Naive B cell (primary cell): ENCODE measurements around the gene PDCD1LG2. TPM values are rescaled to one million over a fixed set of nuclear protein-coding genes. Genes with fewer than 3 reads are reported as not detected.

Source experiments
- ATAC-seq, 2 donors: fragments of 150-1000 bp; cut with Tn5 transposase; 2 replicates each; pipeline ENCODE4 v1.10.0; 2021; ENCODE audit warnings: low read depth in 2 of 2, mild to moderate bottlenecking in 2 of 2, moderate library complexity in 2 of 2
- DNase-seq: peaks from one replicate; pipeline ENCODE4 v3.0.0; 2022
- H3K27ac Mint-ChIP-seq, 6 donors: one replicate each; pipeline ENCODE4 v1.8.0; 2020 to 2022; ENCODE audit warnings: mild to moderate bottlenecking in 6 of 6, mixed read lengths in 6 of 6, moderate library complexity in 5 of 6, inconsistent platforms in 2 of 6
- H3K27me3 Mint-ChIP-seq, 3 donors: one replicate each; pipeline ENCODE4 v1.8.0; 2021 to 2022; ENCODE audit warnings: mixed read lengths in 3 of 3, mild to moderate bottlenecking in 1 of 3
- H3K36me3 Mint-ChIP-seq, 2 donors: one replicate each; pipeline ENCODE4 v1.8.0; 2020 to 2022; ENCODE audit warnings: mixed read lengths in 2 of 2, inconsistent platforms in 1 of 2, mild to moderate bottlenecking in 1 of 2
- H3K4me1 Mint-ChIP-seq, 3 donors: one replicate each; pipeline ENCODE4 v1.8.0; 2020 to 2022; ENCODE audit warnings: mixed read lengths in 3 of 3, inconsistent platforms in 1 of 3, mild to moderate bottlenecking in 1 of 3, moderate library complexity in 1 of 3
- H3K4me3 Mint-ChIP-seq, 8 donors: one replicate each; pipeline ENCODE4 v1.8.0; 2020 to 2022; ENCODE audit warnings: mild to moderate bottlenecking in 8 of 8, mixed read lengths in 8 of 8, moderate library complexity in 8 of 8, inconsistent platforms in 2 of 8
- H3K9me3 Mint-ChIP-seq, 7 donors: one replicate each; pipeline ENCODE4 v1.8.0; 2020 to 2022; ENCODE audit warnings: mixed read lengths in 7 of 7, mild to moderate bottlenecking in 5 of 7, inconsistent platforms in 2 of 7, moderate library complexity in 1 of 7
- polyA plus RNA-seq, 6 donors: library from polyadenylated mRNA; unstranded; fragments of 300-500 nt; fragmentation: Illumina TruSeq; gene quantifications; one replicate each; pipeline ENCODE4 v1.2.3, GENCODE V29; 2021; ENCODE audit warnings: low read depth in 6 of 6

Gene PDCD1LG2
- polyA plus RNA-seq, 6 donors from 2014 or later: 0.13 to 0.49 TPM; not detected in 4

- no peaks in the 10 kb centered on the region for H3K9me3 Mint-ChIP-seq
- H3K4me1 Mint-ChIP-seq: peaks cover 25 to 60% (median 28%) of the 10 kb centered on the region in 3 donors
- H3K4me3 Mint-ChIP-seq: no peak overlapping the region
- H3K27me3 Mint-ChIP-seq: no peaks in the 10 kb centered on the region
- H3K36me3 Mint-ChIP-seq: peaks cover 0 to 3% of the 10 kb centered on the region in 2 donors
- no peak overlapping the region for H3K27ac Mint-ChIP-seq
- ATAC-seq: no peak
- DNase-seq: no peak
These were observed 110.2 kb downstream of the PDCD1LG2 start for GRCh38 chr9:5620494-5620893.

Other genes with a start within 250 kb of the PDCD1LG2 start
- gene RLN2, start 205.8 kb upstream of the PDCD1LG2 start, polyA plus RNA-seq: 10 to 100 TPM in 1 of 6 donors, 1 to 10 TPM in 4, not detected in 1; 2.2 to 10.6 (median 5.5) TPM
- gene RLN1, start 170.7 kb upstream of the PDCD1LG2 start, polyA plus RNA-seq: 1 to 10 TPM in 1 of 6 donors, under 1 TPM in 2, not detected in 3; 0.40 to 1.3 (median 0.59) TPM
- gene PLGRKT, start 72.6 kb upstream of the PDCD1LG2 start, polyA plus RNA-seq: 10 to 100 TPM; 30.3 to 61.6 (median 49.1) TPM
- under 1 TPM in 5 of 6 donors, not detected in 1; 0.29 to 0.61 (median 0.40) TPM for gene CD274, start 60.0 kb upstream of the PDCD1LG2 start, polyA plus RNA-seq
- gene RIC1, start 118.6 kb downstream of the PDCD1LG2 start, polyA plus RNA-seq: 10 to 100 TPM in 5 of 6 donors, 1 to 10 TPM in 1; 9.5 to 14.2 (median 10.9) TPM